SK-N-SH (cell line): ENCODE data around the gene AGMO. TPM values are rescaled to one million over a fixed set of nuclear protein-coding genes. Genes with fewer than 3 reads are reported as not detected.

Experiments
- CTCF ChIA-PET: fragments of 300-600, 350-600 bp; formaldehyde crosslinking; extraction: SDS; loops from one replicate; lab custom pipeline; 2021; lab: Yijun Ruan, JAX
- POLR2A ChIA-PET: fragments of 350-600 bp; sonication (Branson Sonifier 250); formaldehyde crosslinking; extraction: SDS; loops from one replicate; lab custom pipeline; 2020; ENCODE audit warnings: antibody characterized with exemption, inconsistent platforms; lab: Yijun Ruan, JAX
- DNase-seq: peaks from one replicate; pipeline ENCODE4 v3.0.0; 2012
- H2AFZ ChIP-seq: fragments of 200-600 bp; sonication (generic); 2 replicates; pipeline ENCODE4 v1.8.1; 2016; ENCODE audit warnings: antibody characterized with exemption, mild to moderate bottlenecking, low read depth
- H3F3A ChIP-seq: fragments of 200-600 bp; sonication (generic); replicated peaks from 2 replicates; pipeline ENCODE3; 2016; ENCODE audit warnings: antibody characterized with exemption, mild to moderate bottlenecking; ENCODE audit not compliant: insufficient read depth
- H3K27ac ChIP-seq, 2 experiments: fragments of 200-500 bp in 1 of 2; fragments of 200-600 bp in 1 of 2; sonication (Bioruptor generic) in 1 of 2; sonication (generic), shearing (Covaris generic) in 1 of 2; 2 replicates each; pipeline versions ENCODE4 v1.5.1 to v1.6.1; 2014 to 2016; ENCODE audit warnings: low read depth in 2 of 2, inconsistent platforms in 1 of 2, low read length in 1 of 2, mild to moderate bottlenecking in 1 of 2, mixed read lengths in 1 of 2
- H3K27me3 ChIP-seq: fragments of 200-600 bp; sonication (generic), shearing (Covaris generic); 2 replicates; pipeline ENCODE4 v1.6.1; 2016; ENCODE audit warnings: mixed run types; ENCODE audit not compliant: insufficient read depth
- H3K36me3 ChIP-seq, 2 experiments: fragments of 200-500 bp in 1 of 2; fragments of 200-600 bp in 1 of 2; sonication (Bioruptor generic) in 1 of 2; sonication (generic) in 1 of 2; replicated peaks in 1 of 2; 2 replicates each; pipeline versions ENCODE3 to v1.5.1; 2014 to 2016; ENCODE audit warnings: low read length in 1 of 2, mild to moderate bottlenecking in 1 of 2; ENCODE audit not compliant: insufficient read depth in 2 of 2, control insufficient read depth in 1 of 2
- H3K4me1 ChIP-seq, 2 experiments: fragments of 200-500 bp in 1 of 2; fragments of 200-600 bp in 1 of 2; sonication (Bioruptor generic) in 1 of 2; sonication (generic), shearing (Covaris generic) in 1 of 2; 2 replicates each; pipeline versions ENCODE4 v1.5.1 to v1.6.1; 2014 to 2016; ENCODE audit warnings: low read depth in 1 of 2, low read length in 1 of 2, mixed run types in 1 of 2; ENCODE audit not compliant: insufficient read depth in 2 of 2, control insufficient read depth in 1 of 2
- H3K4me2 ChIP-seq: fragments of 200-600 bp; sonication (generic), shearing (Covaris generic); 2 replicates; pipeline ENCODE4 v1.6.1; 2017; ENCODE audit warnings: mixed run types
- H3K4me3 ChIP-seq, 2 experiments: fragments of 200-500 bp in 1 of 2; fragments of 200-600 bp in 1 of 2; sonication (Bioruptor generic) in 1 of 2; sonication (generic), shearing (Covaris generic) in 1 of 2; 2 replicates each; pipeline versions ENCODE4 v1.5.1 to v1.8.1; 2014 to 2016; ENCODE audit warnings: low read depth in 2 of 2, inconsistent platforms in 1 of 2, low read length in 1 of 2, mild to moderate bottlenecking in 1 of 2, mixed read lengths in 1 of 2, moderate library complexity in 1 of 2
- H3K79me2 ChIP-seq: fragments of 200-600 bp; sonication (generic); 2 replicates; pipeline ENCODE4 v1.8.1; 2017; ENCODE audit warnings: mild to moderate bottlenecking; ENCODE audit not compliant: insufficient read depth
- H3K9ac ChIP-seq: fragments of 200-600 bp; sonication (generic); 2 replicates; pipeline ENCODE4 v1.6.1; 2017; ENCODE audit warnings: mixed run types
- H3K9me2 ChIP-seq: fragments of 200-600 bp; sonication (generic); 2 replicates; pipeline ENCODE4 v1.6.1; 2017; ENCODE audit warnings: mixed run types
- H3K9me3 ChIP-seq: fragments of 200-600 bp; sonication (generic); 2 replicates; pipeline ENCODE4 v1.6.1; 2017; ENCODE audit warnings: mixed run types, mild to moderate bottlenecking, moderate library complexity
- H4K20me1 ChIP-seq: fragments of 200-600 bp; sonication (generic); 2 replicates; pipeline ENCODE4 v1.6.1; 2017; ENCODE audit warnings: mild to moderate bottlenecking, mixed run types; ENCODE audit not compliant: insufficient read depth
- ELF1 ChIP-seq: IDR thresholded peaks from 2 replicates; pipeline ENCODE4 v1.4.0; 2012
- FOSL2 ChIP-seq: IDR thresholded peaks from 2 replicates; pipeline ENCODE4 v1.4.0; 2012; ENCODE audit warnings: low read depth, mild to moderate bottlenecking, moderate library complexity, borderline replicate concordance
- FOXJ3 ChIP-seq: sonication (generic); formaldehyde crosslinking; IDR thresholded peaks from 2 replicates; pipeline ENCODE4 v1.5.1; 2020; ENCODE audit warnings: mild to moderate bottlenecking, missing genetic modification reagents
- JUND ChIP-seq: IDR thresholded peaks from 2 replicates; pipeline ENCODE4 v1.4.0; 2012
- NRF1 ChIP-seq: IDR thresholded peaks from 2 replicates; pipeline ENCODE4 v1.6.1; 2012; ENCODE audit warnings: low read depth, mild to moderate bottlenecking, low read length
- POLR2AphosphoS5 ChIP-seq: IDR thresholded peaks from 2 replicates; pipeline ENCODE4 v1.6.1; 2012; ENCODE audit warnings: low read depth, low read length
- RCOR1 ChIP-seq: fragments of 150-350 bp; IDR thresholded peaks from 2 replicates; pipeline ENCODE4 v1.6.1; 2017; ENCODE audit warnings: antibody characterized with exemption, low read length
- RXRA ChIP-seq: IDR thresholded peaks from 2 replicates; pipeline ENCODE4 v1.4.0; 2012; ENCODE audit warnings: low read depth, mild to moderate bottlenecking, borderline replicate concordance
- WGBS: methylation state at CpG from one replicate; pipeline ENCODE4 v1.1.6; 2017; ENCODE audit warnings: low lambda C conversion rate; 5-methylcytosine and 5-hydroxymethylcytosine counted together
- polyA plus RNA-seq, 3 experiments: library from polyadenylated mRNA; depleted of rRNA; stranded (reverse); fragments of >200 nt; gene quantifications; 2 replicates each; pipeline ENCODE4 v1.2.3, GENCODE V29; 2012
- TF ChIP-seq, protein P1 (sequence below): fragments of 200-600 bp; sonication (generic); IDR thresholded peaks from 2 replicates; pipeline ENCODE4 v1.6.1; 2017; ENCODE audit warnings: antibody characterized with exemption, mild to moderate bottlenecking, moderate library complexity
- TF ChIP-seq, protein P2 (sequence below): IDR thresholded peaks from 2 replicates; pipeline ENCODE4 v1.4.0; 2012; ENCODE audit warnings: low read depth, borderline replicate concordance
- TF ChIP-seq, protein P3 (sequence below): fragments of 150-350 bp; IDR thresholded peaks from 2 replicates; pipeline ENCODE4 v1.6.1; 2016; ENCODE audit warnings: mild to moderate bottlenecking, low read depth, low read length
- TF ChIP-seq, protein P4 (sequence below): IDR thresholded peaks from 2 replicates; pipeline ENCODE4 v1.4.0; 2012; ENCODE audit warnings: low read depth

The AGMO gene
- polyA plus RNA-seq, 1 of the 3 experiments (the other 2 are of a cell fraction) = 0.05 TPM

DNA sequence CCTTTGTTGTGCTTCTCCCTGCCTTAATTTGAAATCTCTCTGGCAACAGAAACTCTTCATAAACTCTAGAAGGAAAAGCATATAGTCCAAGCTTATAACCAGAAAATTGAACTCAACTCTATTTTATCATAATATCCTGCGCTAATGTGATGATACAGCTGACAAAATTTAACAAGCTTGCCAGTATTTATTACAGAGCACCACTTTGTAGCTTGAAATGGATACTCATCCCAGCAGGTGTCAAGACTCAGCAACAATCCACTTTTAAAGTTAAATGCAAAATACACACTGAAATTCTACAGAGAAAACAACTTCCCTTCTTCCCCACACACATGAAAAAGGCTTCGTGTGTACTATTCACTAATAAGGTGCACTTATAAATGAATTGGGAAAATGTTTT is 228.9 kb downstream of the AGMO start:
- H4K20me1 ChIP-seq = no peaks in the 10 kb centered on the region
- no peak for TF ChIP-seq FOSL2
- no peak for TF ChIP-seq POLR2AphosphoS5
- TF ChIP-seq, protein P1, sequence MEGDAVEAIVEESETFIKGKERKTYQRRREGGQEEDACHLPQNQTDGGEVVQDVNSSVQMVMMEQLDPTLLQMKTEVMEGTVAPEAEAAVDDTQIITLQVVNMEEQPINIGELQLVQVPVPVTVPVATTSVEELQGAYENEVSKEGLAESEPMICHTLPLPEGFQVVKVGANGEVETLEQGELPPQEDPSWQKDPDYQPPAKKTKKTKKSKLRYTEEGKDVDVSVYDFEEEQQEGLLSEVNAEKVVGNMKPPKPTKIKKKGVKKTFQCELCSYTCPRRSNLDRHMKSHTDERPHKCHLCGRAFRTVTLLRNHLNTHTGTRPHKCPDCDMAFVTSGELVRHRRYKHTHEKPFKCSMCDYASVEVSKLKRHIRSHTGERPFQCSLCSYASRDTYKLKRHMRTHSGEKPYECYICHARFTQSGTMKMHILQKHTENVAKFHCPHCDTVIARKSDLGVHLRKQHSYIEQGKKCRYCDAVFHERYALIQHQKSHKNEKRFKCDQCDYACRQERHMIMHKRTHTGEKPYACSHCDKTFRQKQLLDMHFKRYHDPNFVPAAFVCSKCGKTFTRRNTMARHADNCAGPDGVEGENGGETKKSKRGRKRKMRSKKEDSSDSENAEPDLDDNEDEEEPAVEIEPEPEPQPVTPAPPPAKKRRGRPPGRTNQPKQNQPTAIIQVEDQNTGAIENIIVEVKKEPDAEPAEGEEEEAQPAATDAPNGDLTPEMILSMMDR = no peak
- TF ChIP-seq, all 33 proteins: peak for 0
- Histone ChIP-seq H3K4me3 (no peak overlapping the region), H3K27me3 (no peaks in the 10 kb centered on the region), H3K9me2 (no peaks in the 10 kb centered on the region), H3K27ac (no peak overlapping the region), H3K4me2 (no peak overlapping the region), H3K36me3 (no peaks in the 10 kb centered on the region), H2AFZ (no peak overlapping the region), H3F3A (no peaks in the 10 kb centered on the region), H3K9me3 (no peaks in the 10 kb centered on the region; the same call in 1 of the 2 replicates), H3K79me2 (no peaks in the 10 kb centered on the region), H3K9ac (no peak overlapping the region), H3K4me1 (no peaks in the 10 kb centered on the region)
- 50% methylated on average over 2 of the region's 2 CpGs for WGBS
- ChIA-PET POLR2A (no interaction called here), CTCF (interaction anchor here (1.2 kb wide), 1 partner anchor 14 kb away, joined by 3 read pairs; no protein-coding TSS in a partner anchor)
- DNase-seq = no peak

DNA sequence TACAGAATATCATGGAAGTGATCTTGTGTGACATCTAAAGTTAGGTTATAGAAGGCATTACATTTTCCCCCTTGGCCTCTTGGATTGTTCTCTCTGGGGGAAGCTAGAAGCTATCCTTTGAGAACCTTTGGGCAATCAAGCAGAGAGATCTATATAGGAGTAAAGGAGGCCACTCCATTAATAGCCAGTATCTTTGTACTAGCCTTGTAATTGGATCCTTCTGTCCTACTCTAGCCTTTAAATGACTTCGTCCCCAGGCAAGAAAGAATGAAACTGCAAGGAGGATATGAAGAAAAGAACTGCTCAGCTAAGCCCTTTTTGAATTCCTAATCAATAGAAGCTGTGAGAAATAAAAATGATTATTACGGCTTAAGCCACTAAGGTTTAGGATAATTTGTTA is 230.9 kb downstream of the AGMO start:
- no peaks in the 10 kb centered on the region for H3K4me1 ChIP-seq
- H3K4me2 ChIP-seq = no peak overlapping the region
- no peaks in the 10 kb centered on the region for H3K36me3 ChIP-seq
- H2AFZ ChIP-seq = no peak overlapping the region
- DNase-seq = no peak
- no peaks in the 10 kb centered on the region for H3K9me3 ChIP-seq
- TF ChIP-seq JUND = no peak
- no peak for TF ChIP-seq RCOR1
- TF ChIP-seq RXRA = no peak
- TF ChIP-seq, protein P2, sequence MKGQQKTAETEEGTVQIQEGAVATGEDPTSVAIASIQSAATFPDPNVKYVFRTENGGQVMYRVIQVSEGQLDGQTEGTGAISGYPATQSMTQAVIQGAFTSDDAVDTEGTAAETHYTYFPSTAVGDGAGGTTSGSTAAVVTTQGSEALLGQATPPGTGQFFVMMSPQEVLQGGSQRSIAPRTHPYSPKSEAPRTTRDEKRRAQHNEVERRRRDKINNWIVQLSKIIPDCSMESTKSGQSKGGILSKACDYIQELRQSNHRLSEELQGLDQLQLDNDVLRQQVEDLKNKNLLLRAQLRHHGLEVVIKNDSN = no peak
- no peak for TF ChIP-seq FOXJ3 (CRISPR knock-in tag)
- TF ChIP-seq ELF1 = no peak
- TF ChIP-seq, protein P3, sequence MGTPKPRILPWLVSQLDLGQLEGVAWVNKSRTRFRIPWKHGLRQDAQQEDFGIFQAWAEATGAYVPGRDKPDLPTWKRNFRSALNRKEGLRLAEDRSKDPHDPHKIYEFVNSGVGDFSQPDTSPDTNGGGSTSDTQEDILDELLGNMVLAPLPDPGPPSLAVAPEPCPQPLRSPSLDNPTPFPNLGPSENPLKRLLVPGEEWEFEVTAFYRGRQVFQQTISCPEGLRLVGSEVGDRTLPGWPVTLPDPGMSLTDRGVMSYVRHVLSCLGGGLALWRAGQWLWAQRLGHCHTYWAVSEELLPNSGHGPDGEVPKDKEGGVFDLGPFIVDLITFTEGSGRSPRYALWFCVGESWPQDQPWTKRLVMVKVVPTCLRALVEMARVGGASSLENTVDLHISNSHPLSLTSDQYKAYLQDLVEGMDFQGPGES = no peak
- no peak for TF ChIP-seq NRF1
- TF ChIP-seq, protein P4, sequence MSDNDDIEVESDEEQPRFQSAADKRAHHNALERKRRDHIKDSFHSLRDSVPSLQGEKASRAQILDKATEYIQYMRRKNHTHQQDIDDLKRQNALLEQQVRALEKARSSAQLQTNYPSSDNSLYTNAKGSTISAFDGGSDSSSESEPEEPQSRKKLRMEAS = no peak
- H3K27ac ChIP-seq = no peak overlapping the region
- no peaks in the 10 kb centered on the region for H3F3A ChIP-seq
- no peaks in the 10 kb centered on the region for H3K79me2 ChIP-seq
- ChIA-PET CTCF (interaction anchor here (3.0 kb wide), 1 partner anchor 390 kb away, joined by 9 read pairs; no protein-coding TSS in a partner anchor), POLR2A (no interaction called here)
- no peaks in the 10 kb centered on the region for H3K27me3 ChIP-seq
- no peak overlapping the region for H3K9ac ChIP-seq
- WGBS = 64% methylated on average over 2 of the region's 2 CpGs
- H3K9me2 ChIP-seq = no peaks in the 10 kb centered on the region
- no peak overlapping the region for H3K4me3 ChIP-seq
- H4K20me1 ChIP-seq = no peaks in the 10 kb centered on the region
